ENCODE results near the gene PHF5A.

GRCh38 chr22:41446057-41446501 is 22.4 kb downstream of the PHF5A start:
- TF ChIP-seq POLR2A (IDR thresholded peaks at IDR 0.05) (no peak), CTCF (IDR thresholded peaks at IDR 0.05) (no peak)
